Measurements from ENCODE around the gene EGF. TPM values are rescaled to one million over a fixed set of nuclear protein-coding genes. Genes with fewer than 3 reads are reported as not detected.
A peak's percentile ranks its signal among the peaks of the same experiment; 100 is the strongest.

The EGF gene
- total RNA-seq, 1 donor from 2014 or later, result not detected

DNA sequence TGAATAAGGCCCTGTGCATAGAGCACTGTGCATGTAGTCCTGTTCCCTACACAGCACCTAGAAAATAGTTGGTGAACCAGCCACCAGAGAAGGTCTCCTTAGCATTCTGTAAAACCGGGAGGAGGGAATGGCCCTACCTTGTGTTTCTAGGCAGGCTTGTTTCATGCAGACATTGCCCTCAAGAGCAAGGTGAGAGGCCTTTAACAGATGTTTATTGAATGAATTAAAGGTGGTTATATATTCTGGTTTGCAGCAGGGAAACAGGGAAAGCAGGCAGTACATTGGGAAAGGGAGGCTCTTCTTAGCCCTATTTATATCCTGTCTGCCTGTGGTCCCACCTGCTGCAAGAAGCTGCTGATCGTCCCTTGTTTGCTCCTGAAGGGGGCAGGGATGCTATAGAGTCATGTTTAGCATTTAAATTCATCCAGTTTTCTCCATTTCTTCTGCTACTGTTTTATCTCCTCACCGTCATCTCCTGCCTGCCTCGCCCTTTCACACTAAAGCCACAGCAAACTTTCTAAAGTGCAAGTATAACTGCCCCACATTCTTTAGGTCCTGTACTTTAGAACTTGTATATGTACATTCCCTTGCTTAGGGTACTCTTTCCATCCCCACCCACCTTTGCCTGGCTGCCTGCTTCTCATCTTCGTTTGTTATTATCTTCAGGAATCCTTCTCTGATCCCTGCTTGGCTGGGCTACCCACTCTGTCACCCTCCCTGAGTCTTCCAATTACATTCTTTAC is 60.3 kb downstream of the EGF start:
- Mint-ChIP-seq H3K9me3 (ENCODE audit: unreplicated experiment) (peaks cover 1% of the 10 kb centered on the region), H3K36me3 (ENCODE audit: unreplicated experiment) (no peaks in the 10 kb centered on the region), H3K27ac (ENCODE audit: unreplicated experiment) (no peak overlapping the region), H3K4me3 (ENCODE audit: unreplicated experiment) (no peak overlapping the region), H3K4me1 (ENCODE audit: low read depth, unreplicated experiment) (no peaks in the 10 kb centered on the region), H3K27me3 (ENCODE audit: unreplicated experiment) (no peaks in the 10 kb centered on the region)
- no peak for DNase-seq
- TF ChIP-seq, protein P1, sequence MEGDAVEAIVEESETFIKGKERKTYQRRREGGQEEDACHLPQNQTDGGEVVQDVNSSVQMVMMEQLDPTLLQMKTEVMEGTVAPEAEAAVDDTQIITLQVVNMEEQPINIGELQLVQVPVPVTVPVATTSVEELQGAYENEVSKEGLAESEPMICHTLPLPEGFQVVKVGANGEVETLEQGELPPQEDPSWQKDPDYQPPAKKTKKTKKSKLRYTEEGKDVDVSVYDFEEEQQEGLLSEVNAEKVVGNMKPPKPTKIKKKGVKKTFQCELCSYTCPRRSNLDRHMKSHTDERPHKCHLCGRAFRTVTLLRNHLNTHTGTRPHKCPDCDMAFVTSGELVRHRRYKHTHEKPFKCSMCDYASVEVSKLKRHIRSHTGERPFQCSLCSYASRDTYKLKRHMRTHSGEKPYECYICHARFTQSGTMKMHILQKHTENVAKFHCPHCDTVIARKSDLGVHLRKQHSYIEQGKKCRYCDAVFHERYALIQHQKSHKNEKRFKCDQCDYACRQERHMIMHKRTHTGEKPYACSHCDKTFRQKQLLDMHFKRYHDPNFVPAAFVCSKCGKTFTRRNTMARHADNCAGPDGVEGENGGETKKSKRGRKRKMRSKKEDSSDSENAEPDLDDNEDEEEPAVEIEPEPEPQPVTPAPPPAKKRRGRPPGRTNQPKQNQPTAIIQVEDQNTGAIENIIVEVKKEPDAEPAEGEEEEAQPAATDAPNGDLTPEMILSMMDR (IDR thresholded peaks at IDR 0.05; ENCODE audit: partially characterized antibody, unreplicated experiment), result no peak

GRCh38 chr4:109973529-109973905 is 60.8 kb downstream of the EGF start:
- Mint-ChIP-seq H3K27ac (ENCODE audit: unreplicated experiment) (no peak overlapping the region), H3K27me3 (ENCODE audit: unreplicated experiment) (no peaks in the 10 kb centered on the region), H3K4me1 (ENCODE audit: low read depth, unreplicated experiment) (no peaks in the 10 kb centered on the region), H3K36me3 (ENCODE audit: unreplicated experiment) (no peaks in the 10 kb centered on the region), H3K4me3 (ENCODE audit: unreplicated experiment) (no peak overlapping the region), H3K9me3 (ENCODE audit: unreplicated experiment) (peaks cover 1% of the 10 kb centered on the region)
- no peak for DNase-seq
- TF ChIP-seq, protein P1 (IDR thresholded peaks at IDR 0.05; ENCODE audit: partially characterized antibody, unreplicated experiment), result no peak

DNA sequence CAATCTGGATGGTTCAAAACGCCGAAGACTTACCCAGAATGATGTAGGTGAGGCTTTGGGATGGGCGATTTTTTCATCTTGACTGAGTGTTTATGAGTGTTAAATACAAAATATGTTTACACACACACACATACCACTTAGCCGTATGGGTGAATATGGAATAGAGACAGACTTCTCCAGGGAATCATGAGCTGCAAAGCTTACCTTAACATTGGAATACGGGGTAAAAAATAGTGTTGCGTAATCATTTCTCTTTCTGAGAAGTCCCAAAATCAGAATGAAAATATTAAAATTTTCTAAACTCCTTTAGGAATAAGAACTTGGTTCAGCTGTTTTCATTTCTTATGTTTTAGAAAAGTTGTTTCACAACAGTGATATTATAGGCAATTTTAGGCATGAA is 63.5 kb downstream of the EGF start:
- no peaks in the 10 kb centered on the region for H3K9me3 Mint-ChIP-seq (ENCODE audit: unreplicated experiment)
- H3K36me3 Mint-ChIP-seq (ENCODE audit: unreplicated experiment), result no peaks in the 10 kb centered on the region
- no peak overlapping the region for H3K4me3 Mint-ChIP-seq (ENCODE audit: unreplicated experiment)
- H3K27ac Mint-ChIP-seq (ENCODE audit: unreplicated experiment), result no peak overlapping the region
- TF ChIP-seq, protein P1 (IDR thresholded peaks at IDR 0.05; ENCODE audit: partially characterized antibody, unreplicated experiment), result no peak
- H3K4me1 Mint-ChIP-seq (ENCODE audit: low read depth, unreplicated experiment), result no peaks in the 10 kb centered on the region
- H3K27me3 Mint-ChIP-seq (ENCODE audit: unreplicated experiment), result no peaks in the 10 kb centered on the region
- no peak for DNase-seq

- Mint-ChIP-seq H3K9me3 (ENCODE audit: unreplicated experiment) (no peaks in the 10 kb centered on the region), H3K27ac (ENCODE audit: unreplicated experiment) (no peak overlapping the region), H3K4me1 (ENCODE audit: low read depth, unreplicated experiment) (no peaks in the 10 kb centered on the region), H3K4me3 (ENCODE audit: unreplicated experiment) (no peak overlapping the region), H3K27me3 (ENCODE audit: unreplicated experiment) (no peaks in the 10 kb centered on the region), H3K36me3 (ENCODE audit: unreplicated experiment) (no peaks in the 10 kb centered on the region)
- TF ChIP-seq, protein P1 (IDR thresholded peaks at IDR 0.05; ENCODE audit: partially characterized antibody, unreplicated experiment), result peak; percentile 61
- no peak for DNase-seq
These were observed 65.3 kb downstream of the EGF start for GRCh38 chr4:109977854-109978501.

Measured in glutamatergic neuron (in vitro differentiated cells).